SW480 (cell line): ENCODE measurements around the gene PARP8.
"Not testable (repeated sequence)": the region's sequence is repeated elsewhere in the genome, so short reads cannot be mapped to it uniquely, and the experiment has no call there.

Experiments used
- DNase-seq: peaks from one replicate; pipeline ENCODE4 v3.0.0-alpha.2; 2016; ENCODE audit warnings: low spot score

The PARP8 gene

GRCh38 chr5:50679554-50679953 lies 13.1 kb downstream of the PARP8 start:
- DNase-seq, result not testable (repeated sequence)

GRCh38 chr5:50684721-50685120 lies 18.3 kb downstream of the PARP8 start:
- no peak for DNase-seq

GRCh38 chr5:50687548-50687947 lies 21.1 kb downstream of the PARP8 start:
- no peak for DNase-seq

GRCh38 chr5:50691399-50692016 lies 25.1 kb downstream of the PARP8 start:
- no peak for DNase-seq

- no peak for DNase-seq
Measured at GRCh38 chr5:50694027-50694590, 27.7 kb downstream of the PARP8 start.

GRCh38 chr5:50694626-50695025 lies 28.2 kb downstream of the PARP8 start:
- DNase-seq, result not testable (repeated sequence)

- DNase-seq, result no peak
Measured at GRCh38 chr5:50697739-50698138, 31.3 kb downstream of the PARP8 start.

GRCh38 chr5:50699737-50700136 lies 33.3 kb downstream of the PARP8 start:
- no peak for DNase-seq

GRCh38 chr5:50700706-50701105 lies 34.3 kb downstream of the PARP8 start:
- DNase-seq, result no peak

- DNase-seq, result no peak
Measured at GRCh38 chr5:50702615-50703366, 36.4 kb downstream of the PARP8 start.

- no peak for DNase-seq
Measured at GRCh38 chr5:50703367-50703666, 36.9 kb downstream of the PARP8 start.

- no peak for DNase-seq
Measured at GRCh38 chr5:50704730-50705129, 38.3 kb downstream of the PARP8 start.

- no peak for DNase-seq
Measured at GRCh38 chr5:50709471-50709870, 43.0 kb downstream of the PARP8 start.

- no peak for DNase-seq
Measured at GRCh38 chr5:50710838-50711237, 44.4 kb downstream of the PARP8 start.

GRCh38 chr5:50711280-50711679 lies 44.8 kb downstream of the PARP8 start:
- peak; percentile 43 for DNase-seq

- no peak for DNase-seq
Measured at GRCh38 chr5:50712479-50712878, 46.0 kb downstream of the PARP8 start.

- DNase-seq, result no peak
Measured at GRCh38 chr5:50715001-50715400, 48.6 kb downstream of the PARP8 start.

- DNase-seq, result no peak
Measured at GRCh38 chr5:50716134-50716533, 49.7 kb downstream of the PARP8 start.

GRCh38 chr5:50717651-50718050 lies 51.2 kb downstream of the PARP8 start:
- DNase-seq, result no peak

GRCh38 chr5:50720061-50720710 lies 53.7 kb downstream of the PARP8 start:
- DNase-seq, result no peak

GRCh38 chr5:50722223-50722622 lies 55.8 kb downstream of the PARP8 start:
- no peak for DNase-seq

- no peak for DNase-seq
Measured at GRCh38 chr5:50724262-50724661, 57.8 kb downstream of the PARP8 start.

GRCh38 chr5:50725800-50726474 lies 59.5 kb downstream of the PARP8 start:
- no peak for DNase-seq
